H1 (cell line): ENCODE data around the gene ARHGAP1.

Experiments used
- RFX5 ChIP-seq: IDR thresholded peaks from 2 replicates; pipeline ENCODE4 v1.6.1; 2011; ENCODE audit warnings: low read depth, low read length, improper control_type of control experiment, borderline replicate concordance
- TF ChIP-seq, protein P1 (sequence below), 3 experiments: IDR thresholded peaks; 1 replicate in 2 of 3; 2 replicates in 1 of 3; pipeline versions ENCODE4 v1.5.1 to v1.6.1; 2011; ENCODE audit warnings: low read length in 3 of 3, mild to moderate bottlenecking in 3 of 3, inconsistent platforms in 2 of 3, low read depth in 1 of 3, moderate library complexity in 1 of 3; ENCODE audit not compliant: insufficient read depth in 1 of 3; ENCODE audit errors: control extremely low read depth in 1 of 3
- TF ChIP-seq, protein P2 (sequence below): IDR thresholded peaks from 2 replicates; pipeline ENCODE4 v1.6.1; 2012; ENCODE audit warnings: inconsistent platforms

DNA sequence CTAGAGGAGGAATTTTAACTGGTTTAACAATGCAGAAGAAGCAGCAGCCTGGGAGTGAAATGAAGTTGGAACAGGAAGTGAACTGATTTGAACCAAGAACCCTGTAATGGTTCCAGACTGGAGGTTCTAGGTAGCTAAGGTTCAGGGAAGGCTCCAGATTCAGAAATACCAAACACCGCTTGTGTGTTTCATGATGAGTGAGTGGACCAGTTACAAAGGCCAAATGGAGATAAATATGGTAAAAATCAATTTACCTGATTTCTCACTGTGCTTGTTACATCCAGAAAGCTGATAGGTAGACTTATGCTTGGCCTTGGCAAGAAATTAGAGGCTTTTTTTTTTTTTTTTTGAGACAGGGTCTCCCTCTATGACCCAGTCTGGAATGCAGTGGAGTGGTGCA is 70.2 kb downstream of the ARHGAP1 start:
- TF ChIP-seq, protein P1, sequence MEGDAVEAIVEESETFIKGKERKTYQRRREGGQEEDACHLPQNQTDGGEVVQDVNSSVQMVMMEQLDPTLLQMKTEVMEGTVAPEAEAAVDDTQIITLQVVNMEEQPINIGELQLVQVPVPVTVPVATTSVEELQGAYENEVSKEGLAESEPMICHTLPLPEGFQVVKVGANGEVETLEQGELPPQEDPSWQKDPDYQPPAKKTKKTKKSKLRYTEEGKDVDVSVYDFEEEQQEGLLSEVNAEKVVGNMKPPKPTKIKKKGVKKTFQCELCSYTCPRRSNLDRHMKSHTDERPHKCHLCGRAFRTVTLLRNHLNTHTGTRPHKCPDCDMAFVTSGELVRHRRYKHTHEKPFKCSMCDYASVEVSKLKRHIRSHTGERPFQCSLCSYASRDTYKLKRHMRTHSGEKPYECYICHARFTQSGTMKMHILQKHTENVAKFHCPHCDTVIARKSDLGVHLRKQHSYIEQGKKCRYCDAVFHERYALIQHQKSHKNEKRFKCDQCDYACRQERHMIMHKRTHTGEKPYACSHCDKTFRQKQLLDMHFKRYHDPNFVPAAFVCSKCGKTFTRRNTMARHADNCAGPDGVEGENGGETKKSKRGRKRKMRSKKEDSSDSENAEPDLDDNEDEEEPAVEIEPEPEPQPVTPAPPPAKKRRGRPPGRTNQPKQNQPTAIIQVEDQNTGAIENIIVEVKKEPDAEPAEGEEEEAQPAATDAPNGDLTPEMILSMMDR (IDR thresholded peaks at IDR 0.05; ENCODE audit: control extremely low read depth in 1 of 3, insufficient read depth in 1 of 3, low read depth in 1 of 3, low read length in 3 of 3) = no peak
- no peak for TF ChIP-seq RFX5
- TF ChIP-seq, protein P2, sequence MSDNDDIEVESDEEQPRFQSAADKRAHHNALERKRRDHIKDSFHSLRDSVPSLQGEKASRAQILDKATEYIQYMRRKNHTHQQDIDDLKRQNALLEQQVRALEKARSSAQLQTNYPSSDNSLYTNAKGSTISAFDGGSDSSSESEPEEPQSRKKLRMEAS = no peak
